Measurements from ENCODE around the gene PEAK1.

The PEAK1 gene

GRCh38 chr15:77235566-77235965, 184.3 kb downstream of the PEAK1 start:
- Histone ChIP-seq H3K36me3 (ENCODE audit: insufficient read depth, low read depth, low read length) (peaks cover 25% of the 10 kb centered on the region; the same call in 1 of the 2 replicates), H3K4me3 (ENCODE audit: low read length) (no peak overlapping the region), H3K27ac (ENCODE audit: low read length) (no peak overlapping the region), H3K4me1 (ENCODE audit: insufficient read depth, low read length) (no peaks in the 10 kb centered on the region), H3K9ac (ENCODE audit: low read depth, low read length) (no peak overlapping the region), H3K9me3 (ENCODE audit: insufficient read depth, low read depth, low read length) (peaks cover 19% of the 10 kb centered on the region), H3K27me3 (ENCODE audit: insufficient read depth, low read length) (no peaks in the 10 kb centered on the region)

DNA sequence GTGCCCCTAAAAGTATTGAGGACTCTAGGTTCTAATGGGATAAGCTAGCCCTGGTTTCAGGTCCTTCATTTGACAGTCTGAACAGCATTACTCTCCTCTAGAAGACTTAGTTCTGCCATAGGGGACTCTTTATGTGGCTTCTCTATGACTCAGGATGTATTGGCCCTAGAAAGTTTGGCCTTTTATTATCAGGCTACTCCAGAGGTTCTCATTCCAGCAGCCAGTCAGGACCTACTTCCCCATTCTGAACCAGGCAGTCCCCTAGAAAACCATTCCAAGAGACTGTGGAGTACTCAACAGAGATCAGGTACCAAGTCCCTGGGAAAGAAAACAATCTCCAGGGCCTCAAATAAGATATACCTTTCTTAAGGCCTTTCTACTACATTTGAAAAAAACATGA, 191.1 kb downstream of the PEAK1 start:
- Histone ChIP-seq H3K9me3 (ENCODE audit: insufficient read depth, low read depth, low read length) (no peaks in the 10 kb centered on the region), H3K9ac (ENCODE audit: low read depth, low read length) (no peak overlapping the region), H3K4me3 (ENCODE audit: low read length) (no peak overlapping the region), H3K4me1 (ENCODE audit: insufficient read depth, low read length) (peaks cover 11% of the 10 kb centered on the region; the same call in 1 of the 2 replicates), H3K36me3 (ENCODE audit: insufficient read depth, low read depth, low read length) (no peaks in the 10 kb centered on the region), H3K27ac (ENCODE audit: low read length) (no peak overlapping the region), H3K27me3 (ENCODE audit: insufficient read depth, low read length) (no peaks in the 10 kb centered on the region)

DNA sequence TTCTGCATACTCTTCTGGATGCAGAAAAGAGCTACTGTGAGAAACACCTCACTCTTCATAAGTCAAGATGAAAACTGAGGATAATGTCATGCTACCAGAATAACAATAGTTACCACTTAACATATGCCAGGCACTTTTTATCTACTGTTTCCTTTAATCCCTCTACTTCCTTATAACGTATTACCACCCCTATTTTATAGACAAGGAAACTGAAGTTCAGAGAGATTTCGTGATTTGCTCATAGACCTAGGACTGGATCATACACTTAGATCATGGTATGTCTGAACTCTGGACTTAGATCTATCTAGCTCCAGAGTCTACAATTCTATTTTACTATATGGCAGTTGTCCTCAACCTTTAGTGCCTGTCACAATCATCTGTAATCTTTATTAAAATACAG, 193.3 kb downstream of the PEAK1 start:
- Histone ChIP-seq H3K27me3 (ENCODE audit: insufficient read depth, low read length) (no peaks in the 10 kb centered on the region), H3K36me3 (ENCODE audit: insufficient read depth, low read depth, low read length) (no peaks in the 10 kb centered on the region), H3K9ac (ENCODE audit: low read depth, low read length) (no peak overlapping the region), H3K4me1 (ENCODE audit: insufficient read depth, low read length) (peaks cover 14% of the 10 kb centered on the region; the same call in 1 of the 2 replicates), H3K9me3 (ENCODE audit: insufficient read depth, low read depth, low read length) (no peaks in the 10 kb centered on the region), H3K4me3 (ENCODE audit: low read length) (no peak overlapping the region), H3K27ac (ENCODE audit: low read length) (no peak overlapping the region)

GRCh38 chr15:77225646-77226045, 194.3 kb downstream of the PEAK1 start:
- H3K27me3 ChIP-seq (ENCODE audit: insufficient read depth, low read length), result no peaks in the 10 kb centered on the region
- H3K9ac ChIP-seq (ENCODE audit: low read depth, low read length), result no peak overlapping the region
- H3K36me3 ChIP-seq (ENCODE audit: insufficient read depth, low read depth, low read length), result no peaks in the 10 kb centered on the region
- H3K27ac ChIP-seq (ENCODE audit: low read length), result no peak overlapping the region
- peaks cover 14% of the 10 kb centered on the region; the same call in 1 of the 2 replicates for H3K4me1 ChIP-seq (ENCODE audit: insufficient read depth, low read length)
- no peak overlapping the region for H3K4me3 ChIP-seq (ENCODE audit: low read length)
- no peaks in the 10 kb centered on the region for H3K9me3 ChIP-seq (ENCODE audit: insufficient read depth, low read depth, low read length)

DNA sequence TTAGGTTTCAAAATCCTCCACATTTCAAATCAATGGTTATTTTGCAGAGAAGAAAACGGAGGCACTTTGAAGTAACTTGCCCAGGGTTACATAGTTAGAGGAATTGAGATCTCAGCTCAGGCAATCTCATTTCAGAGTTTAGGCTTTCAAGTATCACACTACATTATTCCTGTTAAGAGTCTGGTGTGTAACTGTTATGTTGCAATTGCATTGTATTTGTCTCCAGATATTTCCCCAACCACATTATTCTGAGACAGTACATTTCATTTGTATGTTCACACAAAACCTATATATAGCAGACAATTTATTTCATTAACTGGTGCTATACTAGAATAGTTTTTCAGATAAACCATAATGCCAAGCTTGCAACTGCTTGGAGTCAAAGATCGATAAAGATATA, 194.8 kb downstream of the PEAK1 start:
- Histone ChIP-seq H3K4me3 (ENCODE audit: low read length) (no peak overlapping the region), H3K27me3 (ENCODE audit: insufficient read depth, low read length) (no peaks in the 10 kb centered on the region), H3K36me3 (ENCODE audit: insufficient read depth, low read depth, low read length) (no peaks in the 10 kb centered on the region), H3K27ac (ENCODE audit: low read length) (no peak overlapping the region), H3K4me1 (ENCODE audit: insufficient read depth, low read length) (peaks cover 14% of the 10 kb centered on the region; the same call in 1 of the 2 replicates), H3K9ac (ENCODE audit: low read depth, low read length) (no peak overlapping the region), H3K9me3 (ENCODE audit: insufficient read depth, low read depth, low read length) (no peaks in the 10 kb centered on the region)

GRCh38 chr15:77224352-77224751, 195.6 kb downstream of the PEAK1 start:
- Histone ChIP-seq H3K36me3 (ENCODE audit: insufficient read depth, low read depth, low read length) (no peaks in the 10 kb centered on the region), H3K27ac (ENCODE audit: low read length) (no peak overlapping the region), H3K4me3 (ENCODE audit: low read length) (no peak overlapping the region), H3K27me3 (ENCODE audit: insufficient read depth, low read length) (no peaks in the 10 kb centered on the region), H3K4me1 (ENCODE audit: insufficient read depth, low read length) (peaks cover 14% of the 10 kb centered on the region; the same call in 1 of the 2 replicates), H3K9me3 (ENCODE audit: insufficient read depth, low read depth, low read length) (no peaks in the 10 kb centered on the region), H3K9ac (ENCODE audit: low read depth, low read length) (no peak overlapping the region)

GRCh38 chr15:77221708-77222107, 198.2 kb downstream of the PEAK1 start:
- H3K4me1 ChIP-seq (ENCODE audit: insufficient read depth, low read length), result peaks cover 14% of the 10 kb centered on the region; the same call in 1 of the 2 replicates
- H3K36me3 ChIP-seq (ENCODE audit: insufficient read depth, low read depth, low read length), result no peaks in the 10 kb centered on the region
- no peak overlapping the region for H3K27ac ChIP-seq (ENCODE audit: low read length)
- H3K4me3 ChIP-seq (ENCODE audit: low read length), result no peak overlapping the region
- no peaks in the 10 kb centered on the region for H3K27me3 ChIP-seq (ENCODE audit: insufficient read depth, low read length)
- H3K9me3 ChIP-seq (ENCODE audit: insufficient read depth, low read depth, low read length), result no peaks in the 10 kb centered on the region
- no peak overlapping the region for H3K9ac ChIP-seq (ENCODE audit: low read depth, low read length)

GRCh38 chr15:77221174-77221573, 198.7 kb downstream of the PEAK1 start:
- H3K4me3 ChIP-seq (ENCODE audit: low read length), result no peak overlapping the region
- H3K9me3 ChIP-seq (ENCODE audit: insufficient read depth, low read depth, low read length), result no peaks in the 10 kb centered on the region
- no peaks in the 10 kb centered on the region for H3K36me3 ChIP-seq (ENCODE audit: insufficient read depth, low read depth, low read length)
- H3K27ac ChIP-seq (ENCODE audit: low read length), result no peak overlapping the region
- H3K4me1 ChIP-seq (ENCODE audit: insufficient read depth, low read length), result peaks cover 14% of the 10 kb centered on the region; the same call in 1 of the 2 replicates
- no peaks in the 10 kb centered on the region for H3K27me3 ChIP-seq (ENCODE audit: insufficient read depth, low read length)
- no peak overlapping the region for H3K9ac ChIP-seq (ENCODE audit: low read depth, low read length)

DNA sequence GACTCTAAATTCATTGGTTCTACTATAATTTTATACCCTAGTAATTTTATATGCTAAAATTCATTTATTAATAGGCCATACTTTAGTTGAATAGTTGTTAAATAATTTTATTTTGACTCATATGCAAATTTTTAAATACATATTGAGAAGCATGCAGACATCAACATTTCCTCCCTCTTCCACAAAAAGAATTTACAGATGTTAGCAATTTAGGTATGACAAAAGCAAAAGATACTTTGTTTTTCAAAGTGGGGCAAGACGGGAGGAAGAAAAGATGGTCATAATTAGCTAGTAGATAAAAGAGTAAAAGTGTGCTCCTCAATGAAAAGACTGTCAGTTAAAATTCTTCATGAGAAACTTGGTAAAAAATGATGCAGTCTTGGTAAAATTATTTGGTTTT, 200.1 kb downstream of the PEAK1 start:
- Histone ChIP-seq H3K36me3 (ENCODE audit: insufficient read depth, low read depth, low read length) (no peaks in the 10 kb centered on the region), H3K4me3 (ENCODE audit: low read length) (no peak overlapping the region), H3K4me1 (ENCODE audit: insufficient read depth, low read length) (peaks cover 12% of the 10 kb centered on the region; the same call in 1 of the 2 replicates), H3K27ac (ENCODE audit: low read length) (no peak overlapping the region), H3K9ac (ENCODE audit: low read depth, low read length) (no peak overlapping the region), H3K27me3 (ENCODE audit: insufficient read depth, low read length) (no peaks in the 10 kb centered on the region), H3K9me3 (ENCODE audit: insufficient read depth, low read depth, low read length) (no peaks in the 10 kb centered on the region)

DNA sequence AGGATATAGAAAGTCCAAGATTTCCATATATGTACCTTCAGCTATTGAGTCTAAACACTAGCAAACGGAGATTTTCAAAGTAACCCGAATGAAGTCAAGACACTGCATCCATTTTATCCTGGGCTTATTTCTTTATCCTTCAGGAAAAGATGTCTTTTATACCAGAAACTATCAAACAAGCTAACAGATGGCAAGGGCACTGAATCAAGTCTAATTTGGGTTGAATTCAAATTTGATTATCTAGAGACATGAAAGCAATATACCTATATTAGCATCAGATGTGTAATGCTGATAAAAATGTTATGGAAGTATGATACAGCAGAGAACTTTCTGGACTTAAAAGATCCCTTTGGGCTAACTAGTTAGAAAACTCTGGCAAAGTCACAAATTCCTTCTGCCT, 210.7 kb downstream of the PEAK1 start:
- H3K4me1 ChIP-seq (ENCODE audit: insufficient read depth, low read length), result no peaks in the 10 kb centered on the region
- H3K36me3 ChIP-seq (ENCODE audit: insufficient read depth, low read depth, low read length), result no peaks in the 10 kb centered on the region
- H3K4me3 ChIP-seq (ENCODE audit: low read length), result no peak overlapping the region
- no peaks in the 10 kb centered on the region for H3K27me3 ChIP-seq (ENCODE audit: insufficient read depth, low read length)
- H3K9ac ChIP-seq (ENCODE audit: low read depth, low read length), result no peak overlapping the region
- 0 out of 2 replicates have a peak, but pooled peaks cover 2% of the 10 kb centered on the region for H3K9me3 ChIP-seq (ENCODE audit: insufficient read depth, low read depth, low read length)
- H3K27ac ChIP-seq (ENCODE audit: low read length), result no peak overlapping the region

DNA sequence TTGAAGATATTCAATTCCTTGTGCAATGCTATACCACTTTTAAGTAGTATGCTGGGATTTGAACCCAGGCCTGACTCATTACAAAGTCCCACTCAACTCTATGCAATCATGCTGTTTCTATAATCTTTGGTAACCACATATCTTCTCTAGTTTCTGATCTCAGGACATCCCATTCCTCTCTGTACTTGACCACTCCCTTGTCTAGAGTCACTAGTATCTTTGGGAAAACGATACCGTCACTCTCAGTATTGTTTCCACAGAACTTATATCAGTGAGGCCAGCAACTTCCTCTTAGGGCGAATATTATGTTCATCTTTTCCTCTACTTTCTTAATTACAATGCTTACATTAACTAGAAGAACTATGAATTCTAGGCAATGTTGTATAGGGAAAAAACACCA, 211.7 kb downstream of the PEAK1 start:
- Histone ChIP-seq H3K4me1 (ENCODE audit: insufficient read depth, low read length) (no peaks in the 10 kb centered on the region), H3K27me3 (ENCODE audit: insufficient read depth, low read length) (no peaks in the 10 kb centered on the region), H3K36me3 (ENCODE audit: insufficient read depth, low read depth, low read length) (no peaks in the 10 kb centered on the region), H3K27ac (ENCODE audit: low read length) (no peak overlapping the region), H3K9me3 (ENCODE audit: insufficient read depth, low read depth, low read length) (0 out of 2 replicates have a peak, but pooled peaks cover 2% of the 10 kb centered on the region), H3K9ac (ENCODE audit: low read depth, low read length) (no peak overlapping the region), H3K4me3 (ENCODE audit: low read length) (no peak overlapping the region)

DNA sequence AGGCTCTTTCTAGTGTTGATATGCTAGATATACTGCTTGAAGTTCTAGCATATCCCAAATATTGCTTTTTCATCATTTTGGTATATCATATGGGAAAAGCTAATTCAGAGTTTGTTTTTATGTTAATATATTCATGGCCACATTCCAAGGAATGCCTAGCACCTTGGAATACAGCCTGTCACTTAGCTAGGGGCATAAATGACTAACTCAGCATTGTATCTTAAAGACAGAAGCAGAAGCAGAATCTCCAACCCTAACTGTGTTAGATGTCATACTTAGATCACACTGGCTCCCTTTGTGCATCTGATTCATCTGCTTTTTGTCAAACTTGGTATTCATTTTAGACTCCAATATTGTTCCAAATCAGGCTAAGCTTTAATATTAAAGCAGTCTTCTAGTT, 218.2 kb downstream of the PEAK1 start:
- peaks cover 5% of the 10 kb centered on the region; the same call in 1 of the 2 replicates for H3K36me3 ChIP-seq (ENCODE audit: insufficient read depth, low read depth, low read length)
- no peaks in the 10 kb centered on the region for H3K27me3 ChIP-seq (ENCODE audit: insufficient read depth, low read length)
- no peak overlapping the region for H3K9ac ChIP-seq (ENCODE audit: low read depth, low read length)
- no peak overlapping the region for H3K27ac ChIP-seq (ENCODE audit: low read length)
- no peaks in the 10 kb centered on the region for H3K9me3 ChIP-seq (ENCODE audit: insufficient read depth, low read depth, low read length)
- H3K4me1 ChIP-seq (ENCODE audit: insufficient read depth, low read length), result no peaks in the 10 kb centered on the region
- H3K4me3 ChIP-seq (ENCODE audit: low read length), result no peak overlapping the region
